GDM1 (cell line): ENCODE data around the gene RERE.

Source experiments
- DNase-seq: peaks from one replicate; lab custom pipeline; 2025; lab: John Stamatoyannopoulos, UW

RERE gene

DNA sequence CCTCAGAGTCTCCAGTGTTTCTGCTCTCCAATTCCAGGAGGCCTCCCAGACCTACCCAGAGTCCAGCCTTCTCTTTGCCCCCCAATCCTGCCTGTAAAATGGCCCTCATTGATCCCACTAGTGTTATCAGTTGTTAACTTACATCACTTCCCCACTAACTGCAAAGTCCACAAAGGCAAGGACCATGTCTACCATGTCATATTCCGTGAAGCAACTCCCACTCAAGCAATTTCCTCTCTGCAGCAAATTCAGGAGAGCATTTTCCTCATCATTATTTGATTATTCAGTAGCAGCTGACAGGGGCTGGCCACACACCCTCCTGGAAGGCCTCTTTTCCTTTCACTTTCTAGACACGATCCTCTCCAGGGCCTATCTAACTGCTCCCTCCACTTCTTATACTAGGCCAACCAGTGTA, 153.5 kb downstream of the RERE start:
- DNase-seq: no peak

DNA sequence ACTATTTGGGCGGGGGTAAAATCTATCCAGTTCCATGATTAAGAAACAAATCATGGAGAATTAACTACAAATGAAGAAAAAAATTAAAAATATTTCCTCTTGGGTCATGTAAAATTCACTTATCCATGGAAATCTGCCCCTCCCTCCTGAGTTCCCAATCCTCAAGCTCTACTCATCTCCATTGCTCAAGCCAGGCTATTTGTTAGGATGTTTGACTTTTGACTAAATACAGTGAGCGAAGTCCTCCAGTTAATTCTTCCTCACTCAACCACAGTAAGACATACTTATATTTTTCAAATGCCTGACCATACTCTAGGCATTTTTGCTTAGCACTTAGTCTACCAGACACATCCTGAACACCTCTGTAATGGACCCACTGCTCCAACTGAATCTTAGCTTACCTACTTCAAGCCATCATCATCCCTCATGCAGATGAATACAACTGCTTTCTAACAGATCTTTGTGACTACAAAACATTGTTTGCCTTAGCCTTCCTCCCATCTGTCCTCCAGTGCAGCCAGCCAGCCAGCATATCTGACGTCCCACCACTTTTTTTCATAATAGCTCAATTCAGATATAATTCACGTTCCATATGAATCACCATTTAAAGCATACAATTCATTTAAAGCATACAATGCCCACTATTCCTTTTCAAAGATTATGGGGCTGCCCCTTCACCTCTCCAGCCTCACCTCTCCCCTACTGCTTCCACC, 154.2 kb downstream of the RERE start:
- no peak for DNase-seq

DNA sequence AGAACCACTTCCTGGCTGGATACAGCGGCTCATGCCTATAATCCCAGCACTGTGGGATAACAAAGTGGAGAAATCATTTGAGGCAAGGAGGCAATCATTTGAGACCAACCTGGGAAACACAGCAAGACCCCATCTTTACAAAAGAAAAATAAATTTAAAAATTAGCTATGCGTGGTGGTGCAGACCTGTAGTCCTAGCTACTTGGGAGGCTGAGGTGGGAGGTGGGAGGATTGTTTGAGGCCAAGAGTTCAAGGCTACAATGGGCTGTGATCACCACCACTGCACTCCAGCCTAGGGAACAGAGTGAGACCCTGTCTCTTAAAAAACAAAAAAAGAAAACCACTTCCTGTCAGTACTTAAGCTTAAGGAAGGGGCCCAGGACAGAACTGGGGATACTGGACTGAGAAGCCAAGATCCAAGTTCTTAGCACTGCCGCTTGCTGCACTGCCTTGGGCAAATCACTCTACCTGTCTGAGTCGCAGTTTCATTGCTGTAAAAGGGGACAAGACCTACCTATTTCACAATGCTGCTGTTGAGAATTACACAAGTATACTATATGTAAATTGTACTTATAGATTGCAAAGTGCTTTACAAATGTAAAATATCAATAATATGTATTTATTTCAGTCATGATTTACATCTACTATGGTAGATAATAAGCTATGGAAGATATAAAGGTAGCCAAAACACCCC, 154.9 kb downstream of the RERE start:
- DNase-seq: no peak

DNA sequence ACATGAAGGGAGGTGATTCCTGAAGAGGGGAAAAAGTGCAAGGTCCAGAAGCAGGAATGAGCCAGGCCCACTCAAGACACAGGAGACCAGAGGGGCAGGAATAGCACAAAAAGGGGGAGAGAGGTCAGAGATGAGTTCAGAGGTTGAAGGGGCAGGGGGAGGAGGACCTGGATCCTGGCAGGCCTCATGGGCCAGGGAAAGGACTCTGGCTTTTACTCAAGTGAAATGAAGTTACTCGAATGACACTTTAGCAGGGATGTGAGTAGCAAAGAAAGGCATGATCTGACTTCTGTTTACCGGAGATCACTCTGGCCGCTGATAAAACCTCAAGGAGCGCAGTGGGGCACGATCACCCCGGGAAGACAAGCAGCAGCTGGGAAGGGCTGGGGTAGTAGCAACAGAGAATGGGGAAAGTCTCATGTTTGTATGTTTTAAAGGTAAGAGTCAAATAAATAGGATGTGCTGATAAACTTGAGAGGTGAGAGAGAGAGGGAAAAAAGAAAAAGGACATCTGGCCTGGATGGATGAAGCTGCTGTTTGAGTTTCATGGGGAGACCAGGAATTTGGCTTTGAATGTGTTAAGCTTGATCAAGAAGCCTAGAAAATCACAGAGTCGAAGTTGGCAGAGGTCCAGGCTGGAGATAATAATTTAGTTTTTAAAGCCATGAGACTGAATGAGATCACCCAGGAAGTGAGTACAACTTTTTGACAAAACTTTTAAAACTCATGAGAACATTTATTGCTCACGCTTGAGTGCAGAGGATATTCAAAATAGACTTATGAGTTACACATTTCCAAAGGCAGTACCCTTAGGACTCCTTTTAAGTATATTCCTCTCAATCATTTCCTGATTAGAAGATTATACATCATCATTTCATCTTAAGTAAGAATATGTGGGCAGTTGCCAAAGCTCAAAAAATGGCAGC, 156.0 kb downstream of the RERE start:
- no peak for DNase-seq

DNA sequence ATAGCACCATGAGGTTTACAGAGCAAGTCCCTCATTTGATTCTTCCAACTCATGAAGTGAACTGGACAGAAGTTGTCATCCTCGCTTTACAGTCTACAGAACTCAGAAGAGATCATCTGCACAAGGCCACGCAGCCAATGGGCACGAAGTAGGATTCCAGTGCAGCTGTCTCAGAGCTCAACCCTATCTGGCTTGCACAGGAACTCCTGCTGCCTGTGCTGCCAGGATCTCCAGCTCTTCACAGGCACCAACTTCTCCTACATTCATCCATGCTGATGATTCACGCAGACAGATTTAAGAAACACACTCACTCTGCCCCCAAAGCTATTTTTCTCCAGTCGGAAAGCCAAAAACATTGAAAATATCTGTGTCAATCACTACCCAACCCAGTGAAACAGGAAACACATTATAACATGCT, 157.0 kb downstream of the RERE start:
- peak; percentile 23 for DNase-seq

DNA sequence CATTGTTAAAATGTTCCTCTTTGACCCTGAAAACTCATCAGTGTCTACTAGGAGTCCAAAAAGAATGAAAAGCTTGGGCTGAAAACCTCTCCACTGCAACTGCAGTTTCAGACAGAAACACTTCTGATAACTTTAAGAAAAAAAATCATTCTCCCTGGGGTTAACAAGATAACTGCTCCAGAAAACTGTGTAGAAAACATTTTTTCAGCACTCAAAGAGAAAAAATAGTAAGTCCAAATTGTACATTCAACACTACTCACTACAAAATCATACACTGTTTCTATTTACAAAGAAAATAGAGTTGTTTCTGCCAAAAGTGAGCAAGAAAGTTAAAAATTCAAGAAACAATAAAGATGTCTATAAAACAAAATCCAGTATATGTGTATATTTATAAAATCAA, 157.8 kb downstream of the RERE start:
- no peak for DNase-seq

DNA sequence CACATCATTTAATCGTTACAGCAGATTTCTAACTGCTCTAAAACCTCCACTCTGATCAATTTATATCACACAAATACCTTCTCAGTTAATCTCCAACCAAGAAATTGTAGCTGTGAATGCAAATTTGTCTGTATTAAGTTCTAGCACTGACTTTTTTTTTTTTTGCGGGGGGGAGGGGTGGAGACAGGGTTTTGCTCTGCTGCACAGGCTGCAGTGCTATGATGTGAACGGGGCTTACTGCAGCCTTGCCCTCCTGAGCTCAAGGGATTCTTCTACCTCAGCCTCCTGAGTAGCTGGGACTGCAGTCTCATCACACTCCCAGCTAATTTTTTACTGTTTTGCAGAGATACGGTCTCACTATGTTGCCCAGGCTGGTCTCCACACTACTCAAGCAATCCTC, 163.6 kb downstream of the RERE start:
- DNase-seq: no peak

DNA sequence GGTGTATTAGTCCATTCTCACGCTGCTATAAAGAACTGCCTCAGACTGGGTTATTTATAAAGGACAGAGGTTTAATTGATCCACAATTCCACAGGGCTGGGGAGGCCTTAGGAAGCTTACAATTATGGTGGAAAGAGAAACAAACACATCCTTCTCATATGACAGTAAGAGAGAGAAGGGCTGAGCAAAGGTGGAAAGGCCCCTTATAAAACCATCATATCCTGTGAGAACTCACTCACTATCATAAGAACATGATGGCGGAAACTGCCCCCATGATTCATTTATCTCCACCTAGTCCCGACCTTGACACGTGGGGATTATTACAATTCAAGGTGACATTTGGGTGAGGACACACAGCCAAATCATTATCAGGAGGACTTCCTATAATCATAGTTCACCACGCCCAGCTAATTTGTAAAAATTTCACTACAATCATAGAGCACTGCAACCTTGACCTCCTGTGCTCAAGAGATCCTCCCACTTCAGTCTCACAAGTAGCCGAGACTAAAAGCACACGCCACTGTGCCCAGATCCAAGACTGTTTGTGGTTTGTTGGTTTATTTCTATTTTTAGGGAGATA, 164.9 kb downstream of the RERE start:
- no peak for DNase-seq

DNA sequence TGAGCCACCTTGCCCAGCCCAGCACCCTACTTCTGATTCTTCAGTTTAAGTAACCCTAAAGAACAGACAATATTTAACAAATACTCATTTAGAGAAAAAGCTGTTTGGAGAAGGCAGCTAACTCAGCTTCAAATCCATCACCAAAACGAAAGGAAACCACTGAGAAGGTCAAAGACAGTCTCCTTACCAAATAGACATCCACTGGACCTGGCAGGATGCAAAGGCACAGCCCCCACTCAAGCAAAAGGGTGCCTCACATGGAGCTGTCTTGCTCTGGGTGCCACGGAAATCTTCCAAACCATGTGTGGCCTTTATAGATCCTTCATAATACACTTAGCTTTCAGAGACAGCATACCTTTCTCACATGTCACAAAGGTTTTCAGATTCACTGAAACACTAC, 165.5 kb downstream of the RERE start:
- DNase-seq: no peak

DNA sequence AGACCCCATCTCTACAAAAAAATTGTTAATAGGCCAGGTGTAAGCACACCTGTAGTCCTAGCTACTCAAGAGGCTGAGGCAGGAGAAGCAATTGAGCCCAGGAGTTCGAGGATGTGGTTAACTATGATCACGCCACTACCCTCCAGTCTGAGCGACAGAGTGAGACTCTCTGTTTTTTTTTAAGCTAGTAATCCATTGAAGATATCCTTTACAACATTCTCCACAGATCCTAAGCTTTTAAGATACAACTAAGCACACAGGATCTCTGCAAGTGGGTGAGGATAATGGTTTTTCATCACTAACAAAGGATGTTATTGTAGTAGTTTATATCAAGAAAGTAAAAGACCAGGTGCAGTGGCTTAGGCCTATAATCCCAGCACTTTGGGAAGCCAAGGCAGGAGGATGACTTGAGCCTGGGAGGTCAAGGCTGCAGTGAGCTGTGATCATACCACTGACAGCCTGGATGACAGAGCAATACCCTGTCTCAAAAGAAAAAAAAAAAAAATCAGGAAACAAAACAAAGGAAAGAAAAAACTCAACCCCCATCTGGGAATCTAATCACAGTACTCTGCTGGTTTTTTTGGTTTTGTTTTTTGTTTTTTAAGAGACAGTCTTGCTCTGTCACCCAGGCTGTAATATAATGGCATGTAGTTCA, 166.1 kb downstream of the RERE start:
- no peak for DNase-seq

DNA sequence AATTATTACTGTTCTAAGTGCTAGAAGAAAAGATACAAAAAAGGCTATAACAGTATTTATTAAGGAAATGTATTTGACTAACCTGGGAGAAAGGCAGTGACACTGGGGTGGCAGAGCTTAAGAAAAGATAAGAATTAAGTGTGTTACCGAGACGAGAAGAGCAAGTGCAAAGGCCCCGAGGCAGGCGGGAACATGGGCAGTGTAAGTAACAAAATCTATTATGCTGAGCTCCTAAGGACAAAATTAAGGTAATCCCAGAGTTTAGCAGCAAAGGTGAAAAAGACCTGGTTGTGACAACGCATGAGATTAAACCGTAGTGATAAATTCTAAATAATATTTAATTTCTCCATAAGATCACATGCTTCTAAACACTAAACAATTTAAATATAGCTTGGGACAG, 167.6 kb downstream of the RERE start:
- DNase-seq: no peak

DNA sequence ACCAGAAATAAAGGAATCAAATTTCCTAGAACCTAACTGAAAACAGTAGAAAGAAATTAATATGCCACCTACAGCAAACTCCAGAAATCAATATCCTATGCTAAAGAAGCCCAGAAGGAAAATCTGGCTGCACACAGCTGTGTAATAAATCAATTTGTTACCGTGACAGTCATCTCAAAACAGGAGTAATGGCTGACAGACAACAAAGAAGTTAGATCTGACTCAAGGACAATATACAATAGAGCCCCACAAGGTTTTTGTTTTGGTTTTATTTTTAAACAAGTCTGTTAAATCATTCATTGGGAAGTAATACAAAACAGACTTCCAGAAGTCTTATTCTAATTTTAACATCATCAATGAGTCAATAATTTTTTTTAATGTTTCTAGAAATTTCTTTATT, 168.4 kb downstream of the RERE start:
- DNase-seq: no peak

DNA sequence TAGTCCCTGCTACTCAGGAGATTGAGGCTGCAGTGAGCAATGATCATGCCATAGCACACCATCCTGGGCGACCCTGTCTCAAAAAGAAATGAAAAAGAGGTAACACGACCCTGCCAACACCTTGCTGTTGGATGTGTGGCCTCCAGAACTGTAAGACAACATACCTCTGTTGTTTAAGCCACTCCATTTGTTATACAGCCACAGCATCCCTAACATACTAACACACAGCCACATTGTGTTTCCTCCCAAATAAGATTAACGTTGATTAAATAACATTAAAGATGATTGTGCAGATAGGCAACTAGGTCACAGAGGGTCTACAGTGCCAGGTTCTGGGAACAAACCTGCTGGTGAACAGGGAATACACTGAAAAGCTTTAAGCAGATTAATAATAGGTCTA, 170.4 kb downstream of the RERE start:
- no peak for DNase-seq

DNA sequence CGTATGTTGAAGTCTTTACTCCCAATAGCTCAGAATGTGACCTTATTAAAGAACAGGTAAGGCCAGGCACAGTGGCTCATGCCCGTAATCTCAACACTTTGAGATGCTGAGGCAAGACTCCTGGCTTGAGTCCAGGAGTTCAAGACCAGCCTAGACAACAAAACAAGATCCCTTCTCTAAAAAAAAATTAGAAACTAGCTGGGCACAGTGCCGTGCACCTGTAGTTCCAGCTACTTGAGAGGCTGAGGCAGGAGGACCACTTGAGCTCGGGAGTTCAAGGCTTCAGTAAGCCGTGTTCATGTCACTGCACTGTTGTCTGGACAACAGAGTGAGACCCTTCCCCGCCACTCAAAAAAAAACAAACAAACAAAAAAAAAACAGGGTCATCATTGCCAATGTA, 171.3 kb downstream of the RERE start:
- no peak for DNase-seq

DNA sequence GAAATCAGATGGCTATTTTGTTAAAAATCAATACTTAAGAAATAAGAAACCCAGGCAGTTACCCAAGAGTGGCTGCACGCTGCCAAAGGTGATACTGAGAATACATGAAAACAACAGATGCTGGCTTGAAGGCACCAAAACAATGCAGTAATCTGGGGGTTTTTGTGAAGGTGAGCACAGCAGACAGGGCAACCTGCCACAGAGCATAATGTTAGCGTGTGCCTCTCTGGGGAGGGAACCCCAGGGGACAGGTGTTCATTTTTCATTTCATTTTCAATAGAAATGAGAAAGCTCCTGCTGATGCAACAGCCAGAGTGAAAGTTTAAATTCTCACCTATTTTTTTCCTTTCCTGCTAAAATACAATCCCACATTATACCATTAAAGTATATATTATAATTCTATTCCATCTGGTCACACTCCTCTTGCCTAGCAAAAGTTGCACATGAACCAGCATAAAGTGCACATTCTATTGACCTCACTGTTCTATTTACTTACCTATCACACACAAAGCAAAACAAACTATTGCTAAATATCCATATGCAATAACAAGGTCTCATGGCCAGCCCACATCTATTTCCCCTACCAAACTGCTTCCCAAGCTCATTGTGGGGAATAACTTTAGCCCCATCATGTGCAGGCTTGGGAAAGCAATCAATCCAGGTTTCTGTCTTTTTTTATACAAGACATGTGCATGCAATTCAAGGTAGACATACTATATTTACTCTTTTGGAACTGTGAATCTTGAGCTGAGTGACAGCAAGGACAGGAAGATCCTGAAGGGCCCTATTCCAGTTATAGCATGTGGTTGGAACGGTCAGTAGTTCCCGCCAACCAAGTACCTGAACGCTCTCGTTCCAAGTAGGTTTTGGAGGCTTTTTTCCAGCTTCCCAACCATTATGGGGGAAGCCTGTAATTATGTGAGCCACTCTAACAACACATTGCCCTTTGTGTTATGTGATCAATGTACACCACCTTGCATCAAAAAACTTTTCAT, 173.6 kb downstream of the RERE start:
- no peak for DNase-seq

DNA sequence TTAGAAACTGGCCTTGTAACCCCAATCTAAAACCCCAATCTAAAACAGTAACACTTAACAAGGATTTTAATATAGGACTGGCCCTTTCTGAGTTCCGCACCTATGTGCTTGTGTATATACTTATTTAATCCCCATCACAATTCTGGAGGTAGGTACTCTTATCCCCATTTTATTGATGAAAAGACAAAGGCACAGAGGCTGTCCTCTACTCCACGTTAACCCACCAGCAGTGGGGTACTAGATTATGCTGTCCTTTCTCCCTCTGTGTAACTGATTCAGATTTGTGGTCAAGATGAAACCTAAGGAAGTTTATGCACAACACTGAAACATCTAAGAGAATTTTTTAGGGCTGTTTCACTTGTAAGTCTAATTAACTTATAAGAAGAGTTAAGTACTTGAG, 175.3 kb downstream of the RERE start:
- no peak for DNase-seq

DNA sequence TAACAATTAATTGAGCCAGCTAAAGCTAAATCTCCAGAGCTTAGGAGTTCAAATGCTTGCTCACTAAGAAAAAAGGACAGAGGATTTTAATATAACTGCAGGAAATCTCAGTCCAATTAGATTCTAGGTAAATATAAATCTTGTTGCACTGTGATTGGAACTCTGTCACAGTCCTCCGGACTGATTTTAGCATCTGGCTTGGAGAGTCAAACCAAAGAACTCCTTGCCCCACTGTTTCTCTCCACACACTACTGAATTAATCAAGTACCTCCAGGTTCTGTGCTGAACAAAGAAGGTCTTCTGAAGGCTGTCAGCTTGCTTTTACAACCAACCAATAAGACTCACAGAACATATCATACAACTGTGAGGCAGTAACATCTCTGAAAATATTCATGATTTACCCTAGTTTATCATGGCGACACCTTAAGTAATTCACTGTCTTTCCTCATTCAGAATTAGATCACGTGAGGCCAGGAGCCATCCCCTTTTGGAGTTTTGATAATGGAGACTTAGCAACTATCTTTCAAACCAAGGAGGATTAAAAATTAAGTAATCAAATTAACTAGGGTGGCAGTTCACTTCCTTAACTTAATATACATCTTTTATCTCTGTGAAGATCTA, 176.0 kb downstream of the RERE start:
- no peak for DNase-seq

DNA sequence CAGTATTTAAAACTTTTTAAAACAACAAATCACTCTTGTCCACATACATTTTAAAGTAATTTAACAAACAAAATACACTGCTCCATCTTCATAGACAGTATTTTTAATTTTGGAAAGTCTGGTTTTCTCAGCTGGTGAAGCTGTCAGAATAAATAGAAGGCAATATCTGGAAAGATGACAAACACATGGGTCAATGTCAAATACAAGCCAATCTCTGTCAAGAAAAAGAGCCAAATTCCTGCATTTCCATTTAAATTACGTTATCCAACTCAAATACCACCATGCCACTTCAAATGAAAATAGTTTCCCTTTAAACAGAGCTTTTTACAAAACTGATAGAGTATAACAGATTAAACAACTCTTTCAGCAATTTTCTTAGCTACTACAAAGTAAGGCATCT, 176.5 kb downstream of the RERE start:
- DNase-seq: no peak

DNA sequence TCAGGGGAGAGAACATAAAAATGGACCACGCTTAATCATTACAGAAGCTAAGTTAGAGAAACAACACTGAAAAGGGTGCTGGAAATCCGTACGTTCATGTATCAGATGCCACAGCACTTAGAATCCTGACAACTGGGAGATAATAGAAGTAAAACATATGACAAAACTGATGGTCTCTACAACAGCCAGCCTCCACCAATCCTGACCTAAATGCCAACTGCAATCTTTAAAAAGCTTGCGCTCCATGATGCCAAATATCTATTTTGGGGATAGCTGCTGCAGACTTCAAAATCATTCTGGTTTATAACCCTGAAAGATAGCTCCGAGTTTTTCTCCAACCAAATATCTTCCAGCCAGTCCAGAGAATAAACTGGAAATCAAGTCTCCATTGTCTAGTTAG, 178.3 kb downstream of the RERE start:
- DNase-seq: no peak
